Left kidney (tissue), 2 donors: ENCODE results near the gene SLC38A10. TPM values are rescaled to one million over a fixed set of nuclear protein-coding genes. Genes with fewer than 3 reads are reported as not detected.

Experiments used
- DNase-seq: peaks from one replicate; pipeline ENCODE4 v3.0.0-alpha.2; 2013
- polyA plus RNA-seq: library from polyadenylated mRNA; unstranded; fragments of 120-200 nt; gene quantifications from one replicate; pipeline ENCODE4 v1.2.1, GENCODE V29; 2013; ENCODE audit not compliant: insufficient read length

Gene SLC38A10
- polyA plus RNA-seq, 1 donor: 56.3 TPM

DNA sequence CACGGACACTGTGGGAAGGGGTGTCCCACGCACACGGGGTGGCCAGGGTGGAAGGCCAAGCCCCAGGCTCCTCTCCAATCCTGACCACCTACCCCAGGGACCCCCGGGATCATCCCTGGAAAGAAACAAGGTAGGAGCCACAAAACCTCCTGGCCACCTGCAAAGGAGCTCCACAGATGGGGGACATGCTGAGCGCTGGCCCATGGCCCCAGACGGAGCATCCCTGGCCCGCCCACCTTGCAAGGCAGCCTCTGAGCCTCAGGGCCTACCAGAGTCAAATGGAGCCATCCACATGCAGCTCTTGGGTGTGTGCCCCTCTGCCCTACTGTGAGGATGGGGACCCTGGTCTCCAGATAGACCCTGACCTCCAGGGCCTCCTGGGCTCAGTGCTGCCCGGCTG lies 16.3 kb downstream of the SLC38A10 start:
- no peak for DNase-seq

DNA sequence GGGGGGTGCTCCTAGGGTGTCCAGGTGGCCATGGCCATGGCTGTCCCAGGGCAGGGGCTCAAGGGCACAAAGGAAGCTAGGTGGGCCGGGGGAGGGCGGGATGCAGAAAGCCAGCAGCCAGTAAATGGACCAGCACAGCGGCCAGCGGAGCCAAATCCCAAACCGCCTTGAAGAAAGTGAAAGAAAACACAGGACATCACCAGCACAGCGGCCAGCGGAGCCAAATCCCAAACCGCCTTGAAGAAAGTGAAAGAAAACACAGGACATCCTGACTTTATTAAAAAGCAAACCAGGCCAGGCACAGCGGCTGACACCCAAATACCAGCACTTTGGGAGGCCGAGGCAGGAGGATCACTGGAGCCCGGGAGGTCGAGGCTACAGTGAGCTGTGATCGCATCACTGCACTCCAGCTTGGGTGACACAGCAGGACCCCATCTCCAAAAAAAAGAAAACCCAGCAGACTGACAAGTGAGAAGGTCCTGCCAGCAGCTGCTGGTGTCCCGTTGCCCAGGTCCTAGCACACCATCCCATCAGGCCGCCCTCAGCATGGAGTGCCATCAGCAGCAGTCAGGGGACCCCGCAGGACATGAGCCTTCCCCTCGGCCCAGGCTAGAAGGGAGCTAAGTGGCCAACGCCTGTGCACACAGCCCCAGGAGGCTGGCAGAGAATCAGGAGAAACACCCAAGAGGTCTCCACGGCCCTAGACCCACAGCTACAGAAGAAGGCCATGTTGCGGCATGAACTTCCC lies 17.0 kb downstream of the SLC38A10 start:
- no peak for DNase-seq

DNA sequence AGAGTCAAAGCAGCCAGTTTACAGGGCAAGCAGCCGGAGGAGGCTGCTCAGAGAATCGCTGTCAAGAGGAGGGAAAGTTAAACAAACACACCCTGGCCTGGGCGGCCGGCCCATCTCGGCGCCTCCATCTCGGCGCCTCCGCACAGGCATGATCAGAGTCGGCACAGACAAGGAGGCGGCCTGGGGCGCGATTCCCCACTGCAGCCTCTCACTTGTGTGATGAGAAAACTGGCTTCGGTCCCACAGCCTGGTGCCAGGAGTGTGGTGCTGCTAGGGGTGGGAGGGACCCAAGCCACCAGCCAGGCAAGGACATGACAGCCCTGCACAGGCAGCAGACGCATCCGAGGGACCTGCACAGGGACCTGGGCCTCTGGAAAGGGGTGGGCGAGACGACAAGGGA lies 17.7 kb downstream of the SLC38A10 start:
- DNase-seq: no peak

DNA sequence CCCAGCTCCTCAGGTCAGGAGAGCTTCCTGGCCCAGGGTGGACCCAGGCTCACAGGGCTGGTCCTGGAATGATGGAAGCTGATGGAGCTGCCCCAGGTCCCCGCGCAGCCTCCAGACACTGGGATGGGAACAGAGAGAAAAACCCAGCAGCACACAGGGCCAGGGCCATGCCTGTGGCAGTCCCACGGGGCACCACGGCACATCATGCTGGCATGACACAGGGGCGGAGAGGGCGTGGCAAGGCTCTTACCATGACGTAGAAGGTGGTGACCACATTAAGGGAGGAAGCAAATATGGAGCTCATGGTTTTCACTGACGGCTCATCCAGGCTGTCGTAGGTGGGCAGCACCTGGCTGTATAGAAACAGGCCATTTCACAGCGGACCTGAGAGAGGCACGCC lies 18.3 kb downstream of the SLC38A10 start:
- no peak for DNase-seq

DNA sequence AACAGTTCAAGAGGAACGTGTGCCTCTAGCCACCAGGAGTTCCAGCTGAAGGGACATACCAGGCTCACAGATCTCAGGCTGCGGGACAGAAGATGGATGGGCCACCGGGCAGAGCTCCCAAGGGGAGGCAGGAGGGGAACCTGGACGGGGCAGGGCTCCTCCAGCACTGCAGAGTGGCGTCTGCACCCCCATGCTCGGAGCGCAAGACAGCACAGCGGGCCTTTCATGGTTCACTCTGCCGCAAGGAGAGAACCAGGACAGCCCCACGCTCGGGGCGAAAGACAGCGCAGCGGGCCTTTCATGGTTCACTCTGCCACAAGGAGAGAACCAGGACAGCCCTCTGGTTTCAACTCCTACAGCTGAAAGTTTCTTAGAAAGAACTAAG lies 20.6 kb downstream of the SLC38A10 start:
- DNase-seq: no peak

DNA sequence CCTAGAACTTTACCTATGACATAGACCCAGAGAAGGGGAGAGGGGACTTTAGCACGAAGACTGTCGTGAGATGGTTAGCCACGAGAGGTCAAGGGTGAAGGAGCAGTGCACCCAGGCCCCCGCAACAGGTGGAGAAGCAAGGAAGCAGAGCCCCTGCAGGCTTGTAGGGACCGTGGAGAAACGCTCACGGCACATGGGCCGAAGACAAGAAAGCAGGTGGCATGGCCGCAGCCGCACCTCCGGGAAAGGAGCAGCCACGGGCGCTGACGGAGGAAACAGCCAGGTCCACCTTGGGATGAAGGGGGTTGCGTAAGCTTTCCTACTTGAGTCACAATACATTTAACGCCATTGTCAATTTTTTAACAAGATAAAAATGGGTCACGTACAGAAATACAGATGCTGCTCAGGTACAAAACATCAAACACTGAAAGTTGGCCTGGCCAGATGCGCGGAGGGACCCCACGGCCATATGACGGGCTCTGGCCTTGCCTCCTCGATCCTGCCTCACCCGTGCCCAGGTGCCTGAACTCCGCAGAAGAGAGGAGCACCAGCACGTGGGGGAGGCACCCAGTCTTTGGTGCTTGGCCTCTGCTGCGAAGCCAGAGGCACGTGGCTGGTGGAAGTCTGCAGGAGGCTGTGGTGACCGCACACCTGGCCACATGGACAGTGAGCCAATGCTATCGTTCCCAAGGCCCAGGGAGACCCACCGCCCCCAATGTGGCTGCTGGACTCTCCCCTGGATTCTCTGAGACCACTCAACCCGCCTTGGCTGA lies 21.2 kb downstream of the SLC38A10 start:
- no peak for DNase-seq

DNA sequence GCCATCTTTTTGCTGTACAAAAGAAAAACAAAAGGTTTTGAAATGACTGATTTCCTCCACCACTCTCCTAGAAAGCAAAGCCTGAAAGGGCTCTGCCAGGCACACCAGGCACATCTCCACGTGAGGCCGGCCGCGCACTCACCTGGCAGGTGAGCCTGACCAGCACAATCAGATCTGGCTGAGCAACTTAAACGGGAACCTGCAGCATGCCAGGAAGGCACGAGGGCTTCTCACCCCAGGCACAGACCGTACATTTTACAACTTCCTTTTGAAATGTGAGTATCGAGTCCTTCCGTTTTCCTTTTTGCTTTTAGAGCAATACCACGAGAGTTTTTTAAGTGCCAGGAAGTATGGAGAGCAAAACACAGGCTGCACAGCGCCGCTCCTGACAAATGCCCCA lies 22.5 kb downstream of the SLC38A10 start:
- no peak for DNase-seq

DNA sequence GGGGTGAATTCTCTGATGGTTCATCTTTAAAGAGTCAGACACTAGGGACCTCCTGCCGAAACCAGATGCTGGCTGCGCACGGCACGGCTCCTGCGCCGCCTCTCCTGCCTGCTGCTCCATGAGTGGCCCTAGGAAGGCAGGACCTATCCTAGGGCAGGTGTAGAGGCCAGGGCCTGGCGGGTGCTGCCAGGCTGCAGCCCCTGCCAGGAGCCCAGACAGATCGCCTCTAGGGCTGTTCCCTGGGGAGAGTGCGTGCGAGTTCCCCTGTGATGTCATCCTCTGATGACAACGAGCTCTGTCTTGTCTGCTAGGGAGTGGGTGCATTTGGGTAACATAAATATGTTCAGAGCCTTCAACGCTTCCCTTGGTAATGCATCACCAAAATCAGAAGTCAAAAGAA lies 23.9 kb downstream of the SLC38A10 start:
- DNase-seq: no peak

DNA sequence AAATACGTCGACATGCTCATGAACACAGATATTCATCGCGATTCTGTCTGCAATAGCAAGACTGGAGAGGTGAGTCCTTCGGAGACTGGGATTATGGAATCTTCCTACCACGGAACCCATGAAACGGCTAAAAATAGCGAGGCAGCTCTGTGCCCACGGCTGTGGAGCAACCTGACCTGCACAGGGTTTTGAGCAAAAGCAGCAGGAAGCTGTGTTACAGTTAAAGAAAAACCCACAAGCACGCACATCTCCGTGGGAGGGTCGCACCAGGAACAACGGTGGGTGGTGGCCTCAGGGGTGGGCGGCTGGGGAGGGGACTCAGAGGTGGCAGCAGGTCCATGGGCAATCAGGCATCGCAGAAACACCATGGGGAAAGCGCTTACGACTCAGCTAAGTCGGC lies 24.8 kb downstream of the SLC38A10 start:
- DNase-seq: no peak

DNA sequence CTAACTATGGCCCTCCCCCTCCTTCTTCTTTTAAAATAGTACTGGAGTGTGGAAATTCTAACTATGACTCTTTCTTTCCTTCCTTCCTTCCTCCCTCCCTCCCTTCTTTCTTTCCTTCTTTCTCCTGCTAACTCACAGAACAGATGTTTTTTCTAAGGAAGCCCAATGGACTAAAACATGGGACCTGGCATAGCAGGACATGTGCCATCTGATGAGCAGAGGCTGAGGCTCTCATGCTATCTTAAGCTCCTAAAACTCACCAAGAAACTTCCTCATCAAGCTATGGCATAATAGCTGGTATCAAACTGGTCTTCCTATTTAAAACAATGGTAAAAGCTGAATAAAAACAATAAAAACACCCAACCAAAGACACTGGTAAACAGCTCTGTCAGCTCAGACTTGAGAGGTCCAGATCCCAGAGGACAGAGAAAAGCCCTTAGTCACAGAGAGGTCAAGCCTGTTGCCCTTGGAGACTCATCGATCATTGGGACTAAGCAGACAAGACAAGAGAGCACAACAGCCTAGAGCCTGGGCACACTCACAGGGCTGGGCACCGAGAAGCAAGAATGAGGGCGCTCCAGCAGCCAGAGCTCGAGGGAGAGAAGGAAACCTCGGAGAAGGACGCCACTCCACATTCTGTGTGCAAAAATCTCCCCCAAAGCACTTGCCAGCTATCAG lies 27.6 kb downstream of the SLC38A10 start:
- DNase-seq: no peak

DNA sequence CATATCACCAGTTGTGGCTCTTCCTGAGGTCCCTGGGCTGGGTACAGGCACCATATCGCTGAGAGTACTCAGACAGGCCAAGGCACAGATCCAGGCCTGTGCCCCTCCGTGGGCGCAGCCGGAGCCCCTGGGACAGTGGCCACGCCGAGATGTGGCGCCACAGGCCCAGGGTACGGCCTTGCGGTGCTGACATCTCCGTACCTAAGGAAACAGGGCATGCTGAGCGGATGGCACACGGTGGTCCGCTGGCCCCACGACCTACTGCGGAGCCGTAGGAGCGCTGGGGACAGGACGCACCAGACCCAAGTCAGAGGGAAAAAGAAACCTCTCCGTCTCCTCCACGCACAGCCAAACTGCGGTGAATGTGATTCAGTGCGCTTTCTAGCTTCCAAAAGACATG lies 29.5 kb downstream of the SLC38A10 start:
- DNase-seq: no peak

DNA sequence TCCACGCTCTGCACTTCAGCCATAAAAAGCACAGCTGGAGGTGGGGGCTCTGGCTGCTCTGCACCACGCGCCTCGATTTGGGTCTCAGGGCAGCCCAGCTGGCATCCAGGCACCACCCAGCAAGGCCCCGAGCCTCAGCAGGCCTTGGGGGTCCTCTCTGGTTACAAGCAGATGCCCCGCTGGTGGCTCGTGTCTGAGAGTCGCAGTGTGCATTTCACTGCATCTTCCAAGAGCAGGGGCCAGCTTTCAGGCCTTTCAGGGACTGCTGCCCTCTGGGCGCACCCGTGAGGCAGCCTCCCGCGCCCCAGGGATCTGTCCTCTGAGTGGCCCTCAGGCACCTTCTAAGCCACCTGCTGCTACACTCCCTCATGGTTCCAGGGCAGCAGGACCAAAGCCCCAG lies 30.5 kb downstream of the SLC38A10 start:
- DNase-seq: no peak

DNA sequence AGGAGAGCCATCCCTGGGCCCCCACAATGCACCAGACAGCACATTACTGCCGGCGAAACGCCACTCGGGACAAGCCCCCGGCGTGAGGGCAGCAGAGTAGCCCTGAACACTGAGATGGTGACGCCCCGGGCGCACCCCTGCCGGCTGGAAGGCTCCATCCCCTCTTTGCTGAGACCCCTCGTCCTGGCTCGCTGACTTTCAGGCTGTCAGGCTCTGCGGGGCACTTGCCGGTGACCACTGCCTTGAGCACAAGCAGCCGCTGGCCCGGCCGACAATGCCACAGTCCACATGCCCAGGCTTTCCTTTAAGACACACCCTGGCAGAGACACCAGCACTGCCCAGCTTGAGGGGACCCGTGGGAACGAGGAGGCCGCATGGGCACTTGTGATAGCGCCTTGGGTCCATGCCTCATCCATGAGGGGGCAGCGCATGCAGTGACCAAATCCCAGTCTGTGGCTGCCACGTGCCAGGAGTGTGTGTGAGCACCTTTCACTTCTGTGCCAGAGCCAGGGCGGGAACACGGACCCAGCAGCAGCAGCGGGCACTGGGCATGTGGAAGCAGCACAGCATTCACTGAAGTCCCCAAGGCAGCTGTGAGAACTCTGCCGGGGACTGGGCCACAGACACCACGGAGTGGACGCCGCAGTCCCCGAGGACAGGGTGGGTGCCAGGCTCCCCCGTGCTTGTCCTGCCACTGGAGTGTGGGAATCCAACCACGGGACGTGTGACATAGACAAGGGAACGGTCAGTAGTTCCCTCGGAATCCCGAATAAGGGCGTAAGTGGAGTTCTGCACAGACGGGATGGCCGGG lies 31.5 kb downstream of the SLC38A10 start:
- no peak for DNase-seq

DNA sequence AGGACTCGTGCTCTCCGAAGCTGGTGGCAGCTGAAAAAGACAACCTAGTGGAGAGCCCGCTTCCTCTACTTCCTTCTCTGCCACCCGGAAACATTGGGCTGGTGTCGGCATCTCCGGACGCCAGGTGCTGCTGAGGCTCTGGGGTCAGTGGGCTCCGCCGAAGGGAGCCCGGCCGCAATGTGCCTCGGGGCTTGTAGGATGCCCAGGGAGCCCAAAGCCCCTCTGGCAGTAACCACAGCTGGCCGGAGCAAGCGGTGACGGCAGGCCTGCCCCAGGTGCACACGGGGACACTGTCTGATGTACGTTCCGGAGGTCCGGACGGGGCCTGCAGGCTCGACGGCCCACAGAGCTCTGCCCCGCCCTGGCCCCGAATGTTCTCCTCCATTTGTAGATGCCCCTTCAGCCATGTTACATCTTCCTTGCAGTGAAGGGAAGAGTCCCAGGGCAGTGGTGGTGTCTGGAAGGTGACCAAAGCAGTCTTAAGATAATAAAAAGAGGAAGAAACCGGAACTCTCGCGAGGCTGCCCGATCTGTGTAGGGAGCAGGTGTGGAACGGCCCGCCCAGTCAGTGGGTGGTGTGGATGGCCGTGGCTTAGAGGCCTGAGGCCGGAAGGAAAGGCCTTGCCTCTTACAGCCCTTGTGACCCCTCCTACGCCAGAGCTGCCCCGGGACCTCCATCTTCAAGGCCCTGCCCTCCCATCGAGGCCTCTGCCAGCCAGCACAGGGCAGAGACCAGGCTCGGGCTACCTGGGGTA lies 33.3 kb downstream of the SLC38A10 start:
- DNase-seq: no peak

DNA sequence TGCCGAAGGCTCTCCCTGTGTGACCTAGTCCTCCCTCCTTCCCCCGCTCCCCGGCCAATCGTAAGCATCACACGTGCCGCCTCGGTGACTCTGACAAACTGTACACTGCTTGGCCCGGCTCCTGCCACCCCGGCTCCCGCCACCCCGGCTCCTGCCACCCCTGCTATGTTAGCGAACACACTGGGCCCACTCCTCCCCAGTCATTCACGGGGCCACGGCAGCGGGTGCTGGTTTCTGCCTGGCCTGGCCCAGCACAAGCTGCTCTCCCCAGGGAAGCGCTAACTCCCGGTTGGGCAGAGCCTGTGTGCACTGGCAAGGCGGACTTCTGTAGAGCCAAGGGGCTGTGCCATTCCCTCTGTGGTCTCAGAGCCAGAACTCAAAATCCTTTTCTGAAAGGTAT lies 34.0 kb downstream of the SLC38A10 start:
- DNase-seq: no peak

DNA sequence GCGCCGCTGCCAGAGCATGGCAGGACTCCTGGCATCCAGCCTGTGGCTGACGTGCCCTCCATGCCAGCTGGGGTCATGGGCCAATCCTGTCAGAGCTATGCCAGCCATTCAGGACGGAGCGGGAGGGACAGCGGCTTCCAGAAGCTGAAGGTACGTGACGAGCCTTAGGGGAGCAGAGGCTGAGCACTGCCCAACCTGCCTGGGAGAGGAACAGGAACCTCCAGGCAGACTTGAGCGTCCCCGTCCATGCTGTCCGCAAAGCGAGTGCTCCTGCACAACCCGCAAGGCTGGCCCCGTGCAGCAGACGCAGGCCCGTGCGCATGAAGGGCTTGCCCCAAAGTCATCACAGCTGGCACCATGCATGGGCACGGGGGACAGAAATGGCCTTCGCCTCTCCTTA lies 34.5 kb downstream of the SLC38A10 start:
- DNase-seq: no peak

DNA sequence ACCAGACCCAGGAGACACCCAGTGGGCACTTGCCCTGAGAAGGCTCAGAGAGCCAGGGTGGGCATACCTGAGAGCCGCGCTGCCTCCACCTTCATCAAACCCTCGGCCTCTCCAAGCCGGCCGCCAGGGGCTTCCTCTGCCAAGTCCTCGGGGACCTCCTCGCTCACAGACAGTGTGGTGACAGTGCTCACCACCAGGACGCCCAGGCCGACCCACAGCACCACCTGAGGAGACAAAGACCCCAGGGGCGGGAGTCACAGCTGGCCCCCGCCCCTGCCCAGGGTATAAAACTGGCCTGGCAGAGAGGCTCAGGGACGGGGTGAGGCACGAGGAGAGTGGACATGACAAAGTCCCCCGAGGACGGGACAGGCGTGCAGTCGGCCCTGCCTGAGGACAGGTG lies 34.9 kb downstream of the SLC38A10 start:
- no peak for DNase-seq

DNA sequence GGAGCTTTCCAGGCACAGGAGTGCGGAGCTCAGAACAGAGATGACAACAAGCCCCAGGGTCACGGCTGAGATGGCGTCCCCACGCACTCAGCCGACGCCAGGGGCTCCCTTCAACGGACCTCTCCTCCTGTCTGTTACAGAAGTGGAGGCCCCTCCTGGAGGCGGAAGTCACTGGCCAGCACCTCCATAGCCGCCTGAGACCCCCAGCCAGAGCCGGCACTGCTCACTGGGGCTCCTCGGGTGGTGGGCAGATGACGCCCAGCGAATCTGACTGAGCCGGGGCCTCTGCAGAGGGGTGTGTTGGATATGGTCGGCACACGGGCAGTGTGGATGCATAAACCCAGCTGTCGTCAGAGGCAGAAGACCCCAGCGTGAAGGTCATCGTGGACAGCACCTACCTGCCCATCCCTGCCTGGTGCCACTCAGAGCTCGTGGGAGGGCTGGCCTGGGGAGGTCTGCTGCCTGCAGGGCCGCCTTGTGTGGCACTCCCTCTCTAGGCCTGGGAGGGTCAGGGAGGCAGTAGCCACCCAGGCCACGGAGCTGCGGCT lies 36.0 kb downstream of the SLC38A10 start:
- no peak for DNase-seq

DNA sequence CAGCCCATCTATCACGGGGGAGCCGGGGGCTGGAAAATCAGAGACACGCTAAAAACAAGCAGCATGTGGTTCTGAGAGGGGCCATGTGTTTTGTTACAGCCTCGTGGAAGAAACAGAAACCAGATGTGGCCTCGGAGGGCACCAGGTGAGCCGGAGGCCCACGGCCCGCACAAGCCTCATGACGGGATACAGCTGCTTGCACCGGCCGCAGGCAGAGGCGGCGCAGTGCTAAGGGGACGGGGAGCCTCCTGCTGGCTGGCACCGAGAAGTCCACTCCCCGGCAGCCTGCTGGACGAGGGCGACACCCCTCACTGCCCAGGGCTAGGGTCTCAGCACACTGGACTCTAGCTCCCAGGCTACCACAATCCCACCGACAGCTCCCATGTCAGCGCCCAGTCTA lies 36.8 kb downstream of the SLC38A10 start:
- DNase-seq: peak; percentile 58

DNA sequence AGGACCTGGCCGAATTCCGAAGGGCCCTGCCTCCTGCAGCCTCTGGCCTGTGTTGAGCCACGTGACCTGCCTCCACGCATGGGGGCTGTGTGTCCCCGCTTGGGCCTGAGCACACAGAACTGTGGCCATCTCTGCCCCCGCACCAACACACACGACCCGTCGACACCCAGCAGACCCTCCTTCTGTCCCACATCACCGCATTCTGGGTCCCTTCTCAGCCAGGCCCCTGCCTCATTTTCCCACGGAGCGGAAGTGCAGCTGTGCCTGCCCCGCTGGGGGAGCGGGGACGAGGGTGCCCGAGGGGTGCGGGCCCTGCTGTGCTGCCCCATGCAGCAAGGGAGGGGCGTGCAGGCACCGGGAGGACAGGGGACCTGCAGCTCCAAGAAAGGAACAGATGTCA lies 37.6 kb downstream of the SLC38A10 start:
- DNase-seq: no peak

DNA sequence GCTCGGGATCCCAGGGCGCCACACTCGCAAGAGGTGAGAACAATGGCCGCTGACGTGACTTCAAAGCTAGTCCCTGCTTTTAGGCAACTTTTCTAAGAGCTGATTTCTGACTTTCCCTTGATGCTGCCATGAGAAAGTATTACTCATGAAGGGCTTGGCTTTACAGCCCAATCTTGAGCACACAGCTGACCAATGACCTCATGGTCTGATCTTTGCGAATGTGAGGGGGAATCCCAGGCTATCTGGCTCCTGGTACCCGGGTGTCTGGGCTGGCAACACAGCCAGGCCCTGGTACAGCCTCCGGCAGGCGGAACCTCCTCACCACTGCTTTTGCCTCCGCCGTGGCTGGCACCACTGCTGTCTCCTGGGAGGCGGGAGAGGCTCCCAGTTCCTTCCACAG lies 38.5 kb downstream of the SLC38A10 start:
- no peak for DNase-seq
